SK-N-SH (cell line): Measurements from ENCODE around the gene STK32C. TPM values are rescaled to one million over a fixed set of nuclear protein-coding genes. Genes with fewer than 3 reads are reported as not detected.

Experiments
- CTCF ChIA-PET: fragments of 300-600, 350-600 bp; formaldehyde crosslinking; extraction: SDS; loops from one replicate; lab custom pipeline; 2021; lab: Yijun Ruan, JAX
- POLR2A ChIA-PET: fragments of 350-600 bp; sonication (Branson Sonifier 250); formaldehyde crosslinking; extraction: SDS; loops from one replicate; lab custom pipeline; 2020; ENCODE audit warnings: antibody characterized with exemption, inconsistent platforms; lab: Yijun Ruan, JAX
- DNase-seq: peaks from one replicate; pipeline ENCODE4 v3.0.0; 2012
- H2AFZ ChIP-seq: fragments of 200-600 bp; sonication (generic); 2 replicates; pipeline ENCODE4 v1.8.1; 2016; ENCODE audit warnings: antibody characterized with exemption, mild to moderate bottlenecking, low read depth
- H3F3A ChIP-seq: fragments of 200-600 bp; sonication (generic); replicated peaks from 2 replicates; pipeline ENCODE3; 2016; ENCODE audit warnings: antibody characterized with exemption, mild to moderate bottlenecking; ENCODE audit not compliant: insufficient read depth
- H3K27ac ChIP-seq, 2 experiments: fragments of 200-500 bp in 1 of 2; fragments of 200-600 bp in 1 of 2; sonication (Bioruptor generic) in 1 of 2; sonication (generic), shearing (Covaris generic) in 1 of 2; 2 replicates each; pipeline versions ENCODE4 v1.5.1 to v1.6.1; 2014 to 2016; ENCODE audit warnings: low read depth in 2 of 2, inconsistent platforms in 1 of 2, low read length in 1 of 2, mild to moderate bottlenecking in 1 of 2, mixed read lengths in 1 of 2
- H3K27me3 ChIP-seq: fragments of 200-600 bp; sonication (generic), shearing (Covaris generic); 2 replicates; pipeline ENCODE4 v1.6.1; 2016; ENCODE audit warnings: mixed run types; ENCODE audit not compliant: insufficient read depth
- H3K36me3 ChIP-seq, 2 experiments: fragments of 200-500 bp in 1 of 2; fragments of 200-600 bp in 1 of 2; sonication (Bioruptor generic) in 1 of 2; sonication (generic) in 1 of 2; replicated peaks in 1 of 2; 2 replicates each; pipeline versions ENCODE3 to v1.5.1; 2014 to 2016; ENCODE audit warnings: low read length in 1 of 2, mild to moderate bottlenecking in 1 of 2; ENCODE audit not compliant: insufficient read depth in 2 of 2, control insufficient read depth in 1 of 2
- H3K4me1 ChIP-seq, 2 experiments: fragments of 200-500 bp in 1 of 2; fragments of 200-600 bp in 1 of 2; sonication (Bioruptor generic) in 1 of 2; sonication (generic), shearing (Covaris generic) in 1 of 2; 2 replicates each; pipeline versions ENCODE4 v1.5.1 to v1.6.1; 2014 to 2016; ENCODE audit warnings: low read depth in 1 of 2, low read length in 1 of 2, mixed run types in 1 of 2; ENCODE audit not compliant: insufficient read depth in 2 of 2, control insufficient read depth in 1 of 2
- H3K4me2 ChIP-seq: fragments of 200-600 bp; sonication (generic), shearing (Covaris generic); 2 replicates; pipeline ENCODE4 v1.6.1; 2017; ENCODE audit warnings: mixed run types
- H3K4me3 ChIP-seq, 2 experiments: fragments of 200-500 bp in 1 of 2; fragments of 200-600 bp in 1 of 2; sonication (Bioruptor generic) in 1 of 2; sonication (generic), shearing (Covaris generic) in 1 of 2; 2 replicates each; pipeline versions ENCODE4 v1.5.1 to v1.8.1; 2014 to 2016; ENCODE audit warnings: low read depth in 2 of 2, inconsistent platforms in 1 of 2, low read length in 1 of 2, mild to moderate bottlenecking in 1 of 2, mixed read lengths in 1 of 2, moderate library complexity in 1 of 2
- H3K79me2 ChIP-seq: fragments of 200-600 bp; sonication (generic); 2 replicates; pipeline ENCODE4 v1.8.1; 2017; ENCODE audit warnings: mild to moderate bottlenecking; ENCODE audit not compliant: insufficient read depth
- H3K9ac ChIP-seq: fragments of 200-600 bp; sonication (generic); 2 replicates; pipeline ENCODE4 v1.6.1; 2017; ENCODE audit warnings: mixed run types
- H3K9me2 ChIP-seq: fragments of 200-600 bp; sonication (generic); 2 replicates; pipeline ENCODE4 v1.6.1; 2017; ENCODE audit warnings: mixed run types
- H3K9me3 ChIP-seq: fragments of 200-600 bp; sonication (generic); 2 replicates; pipeline ENCODE4 v1.6.1; 2017; ENCODE audit warnings: mixed run types, mild to moderate bottlenecking, moderate library complexity
- H4K20me1 ChIP-seq: fragments of 200-600 bp; sonication (generic); 2 replicates; pipeline ENCODE4 v1.6.1; 2017; ENCODE audit warnings: mild to moderate bottlenecking, mixed run types; ENCODE audit not compliant: insufficient read depth
- EZH2phosphoT487 ChIP-seq: fragments of 200-600 bp; sonication (generic); IDR thresholded peaks from 2 replicates; pipeline ENCODE4 v1.6.1; 2017; ENCODE audit warnings: low read depth, mixed run types, mild to moderate bottlenecking, antibody characterized with exemption, moderate library complexity, borderline replicate concordance
- FOSL2 ChIP-seq: IDR thresholded peaks from 2 replicates; pipeline ENCODE4 v1.4.0; 2012; ENCODE audit warnings: low read depth, mild to moderate bottlenecking, moderate library complexity, borderline replicate concordance
- FOXJ3 ChIP-seq: sonication (generic); formaldehyde crosslinking; IDR thresholded peaks from 2 replicates; pipeline ENCODE4 v1.5.1; 2020; ENCODE audit warnings: mild to moderate bottlenecking, missing genetic modification reagents
- GABPA ChIP-seq: IDR thresholded peaks from 2 replicates; pipeline ENCODE4 v1.4.0; 2012; ENCODE audit warnings: low read depth, mild to moderate bottlenecking
- MAX ChIP-seq: IDR thresholded peaks from 2 replicates; pipeline ENCODE4 v1.4.0; 2012; ENCODE audit warnings: low read depth
- MXI1 ChIP-seq: IDR thresholded peaks from 2 replicates; pipeline ENCODE4 v1.6.1; 2012; ENCODE audit warnings: mild to moderate bottlenecking, low read depth, low read length, improper control_type of control experiment
- NRF1 ChIP-seq: IDR thresholded peaks from 2 replicates; pipeline ENCODE4 v1.6.1; 2012; ENCODE audit warnings: low read depth, mild to moderate bottlenecking, low read length
- REST ChIP-seq: IDR thresholded peaks from 2 replicates; pipeline ENCODE4 v1.6.1; 2012; ENCODE audit warnings: mild to moderate bottlenecking, low read depth, low read length, moderate library complexity
- RXRA ChIP-seq: IDR thresholded peaks from 2 replicates; pipeline ENCODE4 v1.4.0; 2012; ENCODE audit warnings: low read depth, mild to moderate bottlenecking, borderline replicate concordance
- SMC3 ChIP-seq: IDR thresholded peaks from 2 replicates; pipeline ENCODE4 v1.6.1; 2012; ENCODE audit warnings: low read depth, low read length, improper control_type of control experiment
- TAF1 ChIP-seq: IDR thresholded peaks from 2 replicates; pipeline ENCODE4 v1.6.1; 2012; ENCODE audit warnings: low read depth, mild to moderate bottlenecking, low read length, moderate library complexity, borderline replicate concordance
- TEAD4 ChIP-seq: IDR thresholded peaks from 2 replicates; pipeline ENCODE4 v1.4.0; 2012; ENCODE audit warnings: mild to moderate bottlenecking, borderline replicate concordance; ENCODE audit not compliant: insufficient read depth
- USF2 ChIP-seq: fragments of 150-350 bp; IDR thresholded peaks from 2 replicates; pipeline ENCODE4 v1.6.1; 2017; ENCODE audit warnings: antibody characterized with exemption, low read length, low read depth, borderline replicate concordance
- WGBS: methylation state at CpG from one replicate; pipeline ENCODE4 v1.1.6; 2017; ENCODE audit warnings: low lambda C conversion rate; 5-methylcytosine and 5-hydroxymethylcytosine counted together
- polyA plus RNA-seq, 3 experiments: library from polyadenylated mRNA; depleted of rRNA; stranded (reverse); fragments of >200 nt; gene quantifications; 2 replicates each; pipeline ENCODE4 v1.2.3, GENCODE V29; 2012

The STK32C gene
- polyA plus RNA-seq, 1 of the 3 experiments (the other 2 are of a cell fraction) = 27.8 TPM

- no peak for DNase-seq
Observed at GRCh38 chr10:132280646-132281074, 27.1 kb downstream of the STK32C start.

More at GRCh38 chr10:132280646-132281074, 27.1 kb downstream of the STK32C start:
- H3K4me2 ChIP-seq = no peak overlapping the region
- H3K36me3 ChIP-seq = no peaks in the 10 kb centered on the region
- no peak overlapping the region for H3K9ac ChIP-seq
- no peaks in the 10 kb centered on the region for H4K20me1 ChIP-seq
- H3K27me3 ChIP-seq = no peaks in the 10 kb centered on the region
- TF ChIP-seq RXRA (no peak), REST (no peak), GABPA (no peak), NRF1 (no peak), EZH2phosphoT487 (no peak), MXI1 (no peak), FOXJ3 (no peak), TEAD4 (no peak), SMC3 (no peak), MAX (no peak), USF2 (no peak), FOSL2 (no peak), TAF1 (no peak)
- TF ChIP-seq, all 33 proteins: peak for 0
- POLR2A ChIA-PET = no interaction called here
- Histone ChIP-seq H3K9me3 (no peaks in the 10 kb centered on the region), H3K4me1 (peaks cover 0 to 25% of the 10 kb centered on the region in 2 experiments; a peak in 1 of 4 replicates), H3F3A (no peaks in the 10 kb centered on the region), H2AFZ (no peak overlapping the region), H3K27ac (no peak overlapping the region), H3K4me3 (no peak overlapping the region), H3K9me2 (no peaks in the 10 kb centered on the region), H3K79me2 (no peaks in the 10 kb centered on the region)
- 88% methylated on average over 20 of the region's 20 CpGs for WGBS
- CTCF ChIA-PET = no interaction called here
